NCI-H2081 (cell line): ENCODE measurements around the gene AIMP1.
A peak's percentile ranks its signal among the peaks of the same experiment; 100 is the strongest.
"Not testable (repeated sequence)": the region's sequence is repeated elsewhere in the genome, so short reads cannot be mapped to it uniquely, and the experiment has no call there.

Experiments
- DNase-seq, 2 experiments: peaks; one replicate each; lab custom pipeline; 2025; lab: John Stamatoyannopoulos, UW

Gene AIMP1

GRCh38 chr4:106351016-106351415 is 34.7 kb downstream of the AIMP1 start:
- DNase-seq = no peak

GRCh38 chr4:106353786-106354185 is 37.4 kb downstream of the AIMP1 start:
- DNase-seq = no peak

DNA sequence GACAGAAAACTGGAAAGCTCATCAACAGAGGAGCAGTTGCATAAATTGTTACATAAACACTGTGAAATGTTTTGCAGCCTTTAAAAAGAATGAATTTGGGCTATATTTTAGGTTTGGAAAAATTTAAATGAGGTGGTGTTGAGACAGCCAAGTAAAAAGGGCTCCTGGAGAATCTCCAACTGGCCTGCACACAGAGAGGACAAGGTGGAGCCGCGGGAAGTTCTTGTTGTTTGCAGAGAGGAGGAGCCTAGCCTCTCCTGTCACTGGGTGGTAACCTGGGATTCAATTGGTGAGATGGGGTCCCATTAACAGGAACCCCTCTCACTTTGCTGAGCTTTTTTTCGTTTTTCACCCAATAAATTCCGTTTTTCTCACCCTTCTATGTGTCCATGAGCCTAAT is 38.8 kb downstream of the AIMP1 start:
- no peak for DNase-seq

DNA sequence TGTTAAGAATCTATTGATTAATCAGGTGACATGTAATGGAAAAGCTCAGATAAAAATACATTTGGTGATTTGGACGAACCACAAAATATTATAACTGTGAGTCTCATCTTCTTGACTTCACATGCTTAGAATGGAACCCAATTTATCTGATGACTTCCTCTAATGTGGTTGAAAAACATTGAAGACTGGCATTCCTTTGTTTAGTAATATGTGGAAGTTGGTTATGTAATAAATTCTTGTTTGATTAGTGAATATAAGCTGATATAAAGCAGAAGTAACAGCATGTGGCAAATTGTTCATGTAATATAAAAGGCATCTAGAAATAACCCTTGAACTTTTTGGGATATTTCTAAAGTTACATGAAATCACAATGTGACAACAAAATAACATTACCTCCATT is 42.5 kb downstream of the AIMP1 start:
- DNase-seq = no peak

GRCh38 chr4:106362086-106362825 is 45.9 kb downstream of the AIMP1 start:
- no peak for DNase-seq

GRCh38 chr4:106364282-106364681 is 47.9 kb downstream of the AIMP1 start:
- no peak for DNase-seq

- DNase-seq = no peak
Measured at GRCh38 chr4:106365613-106366012, 49.3 kb downstream of the AIMP1 start.

DNA sequence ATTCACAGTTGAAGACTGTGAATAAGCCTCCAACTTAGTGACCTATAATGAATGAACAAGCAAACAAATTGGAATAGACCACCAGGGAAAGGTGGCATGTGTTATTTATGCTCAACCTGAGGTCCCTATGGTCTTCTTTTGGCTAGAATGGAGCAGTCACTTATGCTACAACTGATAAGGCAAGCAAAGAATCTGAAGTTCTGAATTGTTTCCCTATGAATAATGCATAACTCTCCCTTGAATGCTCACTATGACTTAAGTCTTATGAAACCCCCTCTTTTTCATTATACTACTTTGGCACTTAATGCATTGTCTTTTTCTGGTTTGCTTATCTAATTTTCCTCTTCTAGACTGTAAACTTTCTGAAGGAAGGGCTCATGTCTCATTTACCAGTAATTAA is 49.7 kb downstream of the AIMP1 start:
- DNase-seq = no peak

GRCh38 chr4:106367072-106367471 is 50.7 kb downstream of the AIMP1 start:
- no peak for DNase-seq

GRCh38 chr4:106368678-106369077 is 52.3 kb downstream of the AIMP1 start, which contains the start of gene GIMD1:
Gene GIMD1 (minus strand): TSS chr4:106368778. CDS start chr4:106367435, 1,343 bp downstream.
- no peak for DNase-seq

- DNase-seq = peak; percentile 10 to 25
Measured at GRCh38 chr4:106369456-106370060, 53.2 kb downstream of the AIMP1 start.

GRCh38 chr4:106370214-106370613 is 53.9 kb downstream of the AIMP1 start:
- DNase-seq = no peak

DNA sequence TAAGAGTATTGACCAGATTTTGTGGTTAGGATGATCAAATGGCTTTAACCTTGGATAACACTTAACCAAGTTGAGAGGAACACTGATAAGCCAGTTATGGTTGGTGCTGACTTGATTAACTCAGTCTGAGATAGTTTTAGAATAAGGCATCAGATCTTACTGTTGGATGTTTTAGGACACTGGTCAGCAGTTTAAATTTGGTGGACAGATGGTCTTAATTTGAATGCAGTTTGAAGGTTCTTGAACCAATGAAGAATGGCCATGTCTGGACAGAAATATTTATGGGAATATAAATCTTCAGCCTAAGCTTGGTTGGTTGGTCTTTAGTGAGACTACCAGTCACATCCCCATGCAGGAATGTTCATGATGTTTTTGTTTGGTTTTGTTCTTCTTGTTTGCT is 54.8 kb downstream of the AIMP1 start:
- no peak for DNase-seq

- DNase-seq = no peak
Measured at GRCh38 chr4:106373026-106373425, 56.7 kb downstream of the AIMP1 start.

- no peak for DNase-seq
Measured at GRCh38 chr4:106380179-106380578, 63.8 kb downstream of the AIMP1 start.

DNA sequence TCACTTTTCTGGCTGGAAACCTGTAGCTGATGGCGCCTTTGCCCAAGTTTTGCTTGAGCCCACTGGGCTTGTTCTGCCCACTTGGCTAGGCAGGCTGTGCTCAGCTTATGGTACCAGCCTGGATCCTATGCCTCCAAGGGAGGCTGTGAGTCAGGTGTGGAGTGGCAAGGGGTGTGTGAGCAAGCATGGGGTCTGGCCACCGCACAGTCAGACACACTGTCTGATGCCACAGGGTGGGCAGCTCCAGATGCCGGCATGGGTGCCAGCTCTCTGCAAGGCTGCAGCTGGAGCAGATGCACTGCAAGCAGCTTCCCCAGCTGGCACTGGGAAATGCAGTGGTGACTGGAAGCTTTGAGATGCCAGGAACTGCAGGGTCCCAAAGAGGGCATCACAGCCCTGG is 68.5 kb downstream of the AIMP1 start:
- DNase-seq = no peak

DNA sequence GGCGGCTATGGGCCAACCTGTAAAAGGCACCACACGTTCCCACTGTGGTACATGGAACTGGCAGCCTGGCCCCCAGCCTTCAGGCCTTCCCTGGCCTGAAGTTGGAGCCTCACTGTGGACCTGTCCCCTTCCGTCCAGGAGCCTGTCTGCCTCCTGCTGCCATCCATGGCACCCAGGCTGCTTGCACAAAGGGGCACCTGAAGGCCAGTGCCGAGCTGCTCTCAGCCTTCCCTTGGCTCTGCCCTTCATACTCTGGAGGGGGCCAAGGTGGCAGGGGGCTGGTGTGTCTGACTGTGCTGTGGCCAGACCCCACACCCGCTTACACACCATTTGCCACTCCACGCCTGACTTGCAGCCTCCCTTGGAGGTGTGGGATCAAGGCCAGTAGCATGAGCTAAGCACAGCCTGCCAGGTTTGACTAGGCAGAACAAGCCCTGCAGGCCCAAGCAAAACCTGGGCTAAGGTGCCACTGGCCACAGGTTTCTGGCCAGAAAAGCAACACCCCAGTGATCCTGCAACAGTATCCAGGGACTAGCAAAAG is 69.6 kb downstream of the AIMP1 start:
- DNase-seq = no peak

GRCh38 chr4:106395582-106395981 is 79.2 kb downstream of the AIMP1 start:
- DNase-seq = no peak

GRCh38 chr4:106398898-106399297 is 82.5 kb downstream of the AIMP1 start:
- not testable (repeated sequence) for DNase-seq
